Natural killer cell (primary cell): Measurements from ENCODE around the gene WBP1. TPM values are rescaled to one million over a fixed set of nuclear protein-coding genes. Genes with fewer than 3 reads are reported as not detected.
"Not testable (repeated sequence)": the region's sequence is repeated elsewhere in the genome, so short reads cannot be mapped to it uniquely, and the experiment has no call there.

Source experiments
- ATAC-seq, 3 donors: fragments of 150-1000 bp in 2 of 3; fragments of 200-7000 bp in 1 of 3; cut with Tn5 transposase; 1 replicate in 1 of 3; 2 replicates in 2 of 3; pipeline ENCODE4 v1.10.0; 2021; ENCODE audit warnings: mild to moderate bottlenecking in 2 of 3, moderate library complexity in 2 of 3
- DNase-seq, 2 donors: peaks; one replicate each; pipeline versions ENCODE4 v3.0.0 to v3.0.0-alpha.2; 2013 to 2021; ENCODE audit warnings: mixed read lengths in 1 of 2
- H3K27ac ChIP-seq: one replicate; pipeline ENCODE4 v1.5.1; 2013; ENCODE audit warnings: mild to moderate bottlenecking, low read length
- H3K27me3 ChIP-seq: one replicate; pipeline ENCODE4 v1.6.1; 2013; ENCODE audit warnings: low read length; ENCODE audit not compliant: control insufficient read depth, insufficient read depth
- H3K36me3 ChIP-seq: one replicate; pipeline ENCODE4 v1.6.1; 2013; ENCODE audit warnings: low read length; ENCODE audit not compliant: control insufficient read depth, insufficient read depth
- H3K4me1 ChIP-seq: one replicate; pipeline ENCODE4 v1.6.1; 2013; ENCODE audit warnings: low read length; ENCODE audit not compliant: control insufficient read depth, insufficient read depth
- H3K4me3 ChIP-seq: one replicate; pipeline ENCODE4 v1.5.1; 2013; ENCODE audit warnings: low read length
- H3K9me3 ChIP-seq: one replicate; pipeline ENCODE4 v1.6.1; 2013; ENCODE audit warnings: low read length; ENCODE audit not compliant: control insufficient read depth, insufficient read depth
- H3K27ac Mint-ChIP-seq, 2 donors: one replicate each; pipeline ENCODE4 v1.8.0; 2022; ENCODE audit warnings: mild to moderate bottlenecking in 2 of 2, mixed read lengths in 2 of 2, moderate library complexity in 1 of 2
- H3K27me3 Mint-ChIP-seq, 2 donors: one replicate each; pipeline ENCODE4 v1.8.0; 2022; ENCODE audit warnings: low read depth in 2 of 2, mixed read lengths in 2 of 2
- H3K36me3 Mint-ChIP-seq: one replicate; pipeline ENCODE4 v1.8.0; 2022; ENCODE audit warnings: mixed read lengths
- H3K4me1 Mint-ChIP-seq, 2 donors: one replicate each; pipeline ENCODE4 v1.8.0; 2022; ENCODE audit warnings: mixed read lengths in 2 of 2
- H3K4me3 Mint-ChIP-seq: one replicate; pipeline ENCODE4 v1.8.0; 2022; ENCODE audit warnings: mild to moderate bottlenecking, moderate library complexity, mixed read lengths
- H3K9me3 Mint-ChIP-seq, 2 donors: one replicate each; pipeline ENCODE4 v1.8.0; 2022; ENCODE audit warnings: mixed read lengths in 2 of 2
- CTCF ChIP-seq: fragments of 200-600 bp; IDR thresholded peaks from one replicate; pipeline ENCODE4 v1.8.0; 2022; ENCODE audit warnings: antibody characterized with exemption
- WGBS: methylation state at CpG from one replicate; pipeline ENCODE4 v1.1.7; 2013; ENCODE audit warnings: missing lambda C conversion rate; ENCODE audit not compliant: insufficient coverage; 5-methylcytosine and 5-hydroxymethylcytosine counted together
- intact Hi-C: fragments of 100-400 bp; cut with micrococcal nuclease; formaldehyde crosslinking; loops from one replicate; pipeline ENCODE4 v1.14.2; 2022
- total RNA-seq, 4 donors: library from RNA; stranded (reverse); fragments of 120-200 nt in 1 of 4; gene quantifications; one replicate each; pipeline versions ENCODE4 v1.2.3 to v1.2.4, GENCODE V29; 2013 to 2022

The WBP1 gene
- total RNA-seq, 3 donors from 2014 or later (not counting 1 experiment from before 2014, with no cell fraction given), result 65.1 to 68.3 (median 65.4) TPM

GRCh38 chr2:74462054-74462785 lies 4.0 kb downstream of the WBP1 start:
- H3K36me3 ChIP-seq, result peaks cover 10% of the 10 kb centered on the region
- peaks cover 37 to 53% of the 10 kb centered on the region in 2 donors for H3K4me1 Mint-ChIP-seq
- ATAC-seq (no peak), DNase-seq (no peak)
- H3K9me3 Mint-ChIP-seq, result no peaks in the 10 kb centered on the region
- H3K4me1 ChIP-seq, result peaks cover 31% of the 10 kb centered on the region
- WGBS, result 96% methylated on average over 20 of the region's 20 CpGs
- H3K27ac Mint-ChIP-seq, result peak overlapping the region in 1 of 2 donors; percentile 63
- H3K27ac ChIP-seq, result no peak overlapping the region
- no peaks in the 10 kb centered on the region for H3K27me3 ChIP-seq
- TF ChIP-seq CTCF, result no peak
- H3K4me3 Mint-ChIP-seq, result peak overlapping the region; percentile 58
- no peak overlapping the region for H3K4me3 ChIP-seq
- H3K9me3 ChIP-seq, result no peaks in the 10 kb centered on the region
- intact Hi-C loops, result no loop called here
- H3K36me3 Mint-ChIP-seq, result no peaks in the 10 kb centered on the region
- no peaks in the 10 kb centered on the region for H3K27me3 Mint-ChIP-seq

GRCh38 chr2:74462786-74463105 lies 4.5 kb downstream of the WBP1 start:
- no peak for DNase-seq
- Mint-ChIP-seq H3K9me3 (no peaks in the 10 kb centered on the region), H3K27me3 (no peaks in the 10 kb centered on the region), H3K4me3 (peak overlapping the region; percentile 58), H3K27ac (peak overlapping the region in 1 of 2 donors; percentile 63), H3K4me1 (peaks cover 33 to 48% of the 10 kb centered on the region in 2 donors), H3K36me3 (no peaks in the 10 kb centered on the region)
- 92% methylated on average over 4 of the region's 4 CpGs for WGBS
- H3K4me3 ChIP-seq, result no peak overlapping the region
- intact Hi-C loops, result no loop called here
- TF ChIP-seq CTCF, result no peak
- H3K9me3 ChIP-seq, result no peaks in the 10 kb centered on the region
- peaks cover 31% of the 10 kb centered on the region for H3K4me1 ChIP-seq
- no peak for ATAC-seq
- no peaks in the 10 kb centered on the region for H3K27me3 ChIP-seq
- H3K27ac ChIP-seq, result no peak overlapping the region
- peaks cover 10% of the 10 kb centered on the region for H3K36me3 ChIP-seq

- WGBS, result 12% methylated on average over 13 of the region's 13 CpGs
- peaks cover 10% of the 10 kb centered on the region for H3K36me3 ChIP-seq
- peaks cover 16 to 33% of the 10 kb centered on the region in 2 donors for H3K4me1 Mint-ChIP-seq
- H3K27ac ChIP-seq, result peak overlapping the region; percentile 88
- DNase-seq, result peak in 1 of 2 donors; percentile 22
- peak overlapping the region; percentile 96 for H3K4me3 Mint-ChIP-seq
- H3K9me3 ChIP-seq, result no peaks in the 10 kb centered on the region
- no peaks in the 10 kb centered on the region for H3K9me3 Mint-ChIP-seq
- peak overlapping the region; percentile 85 for H3K4me3 ChIP-seq
- H3K27me3 Mint-ChIP-seq, result no peaks in the 10 kb centered on the region
- no peaks in the 10 kb centered on the region for H3K27me3 ChIP-seq
- peak overlapping the region; percentile 97 for H3K27ac Mint-ChIP-seq
- intact Hi-C loops, result no loop called here
- H3K4me1 ChIP-seq, result peaks cover 22% of the 10 kb centered on the region
- no peak for TF ChIP-seq CTCF
- no peak for ATAC-seq
- no peaks in the 10 kb centered on the region for H3K36me3 Mint-ChIP-seq
Measured at GRCh38 chr2:74464406-74464805, 6.2 kb downstream of the WBP1 start.

- H3K27me3 Mint-ChIP-seq, ATAC-seq, H3K27me3 ChIP-seq, H3K9me3 Mint-ChIP-seq, H3K4me3 ChIP-seq, DNase-seq, H3K9me3 ChIP-seq, H3K36me3 Mint-ChIP-seq, H3K27ac ChIP-seq, intact Hi-C loops: not testable (repeated sequence)
- peaks cover 23 to 31% of the 10 kb centered on the region in 2 donors for H3K4me1 Mint-ChIP-seq
- WGBS, result 96% methylated on average over 11 of the region's 12 CpGs
- peak overlapping the region; percentile 64 to 86 for H3K27ac Mint-ChIP-seq
- Histone ChIP-seq H3K36me3 (peaks cover 14% of the 10 kb centered on the region), H3K4me1 (peaks cover 29% of the 10 kb centered on the region)
- peak overlapping the region; percentile 74 for H3K4me3 Mint-ChIP-seq
Measured at GRCh38 chr2:74470742-74471141, 12.5 kb downstream of the WBP1 start.
